K562 (cell line): ENCODE measurements around the gene MYH15. TPM values are rescaled to one million over a fixed set of nuclear protein-coding genes. Genes with fewer than 3 reads are reported as not detected.

Experiments used
- ATAC-seq: fragments of 200-7000 bp; cut with Tn5 transposase; 3 replicates; pipeline ENCODE4 v1.9.1; 2020; ENCODE audit warnings: moderate library complexity
- BruUV-seq: library from RNA; stranded (reverse); fragments of 400-500 nt; replicated peaks from 2 replicates; lab custom pipeline; 2021; lab: Mats Ljungman, UMichigan
- CTCF ChIA-PET: fragments of 300-600 bp; formaldehyde crosslinking; extraction: SDS; loops from one replicate; lab custom pipeline; 2021; ENCODE audit warnings: low intra/inter-chr PET ratio; lab: Yijun Ruan, JAX
- POLR2A ChIA-PET: fragments of 300-600, 350-650 bp; sonication (Branson Sonifier 250); formaldehyde crosslinking; extraction: SDS; loops from one replicate; lab custom pipeline; 2021; ENCODE audit warnings: antibody characterized with exemption, inconsistent platforms; lab: Yijun Ruan, JAX
- DNase-seq, 4 experiments: peaks; one replicate each; pipeline versions ENCODE4 v3.0.0 to v3.0.0-alpha.2; 2011 to 2018; ENCODE audit warnings: low spot score in 3 of 4, mixed read lengths in 3 of 4; ENCODE audit errors: extremely low read depth in 1 of 4
- FAIRE-seq: peaks from 2 replicates; lab custom pipeline; 2011; peaks lifted over from hg19 to GRCh38; lab: Jason Lieb, UNC
- H2AFZ ChIP-seq: 2 replicates; pipeline ENCODE4 v1.6.0; 2011; ENCODE audit warnings: low read depth, low read length, control low read depth, inconsistent platforms
- H3K27ac ChIP-seq: fragments of 200-600 bp; 3 replicates; pipeline ENCODE4 v1.8.0; 2011; ENCODE audit warnings: low read depth, mild to moderate bottlenecking, control low read depth, inconsistent platforms, low read length, moderate library complexity, mixed read lengths; ENCODE audit errors: extremely low read depth
- H3K27me3 ChIP-seq, 2 experiments: fragments of 300-600 bp in 1 of 2; 2 replicates in 1 of 2; 3 replicates in 1 of 2; pipeline versions ENCODE4 v1.6.0 to v1.8.0; 2011; ENCODE audit warnings: inconsistent platforms in 2 of 2, low read length in 2 of 2, mild to moderate bottlenecking in 1 of 2, mixed read lengths in 1 of 2, moderate library complexity in 1 of 2; ENCODE audit not compliant: control insufficient read depth in 2 of 2, insufficient read depth in 2 of 2
- H3K36me3 ChIP-seq: fragments of 300-600 bp; 3 replicates; pipeline ENCODE4 v1.8.0; 2011; ENCODE audit warnings: mild to moderate bottlenecking, low read length, inconsistent platforms; ENCODE audit not compliant: control insufficient read depth, insufficient read depth
- H3K4me1 ChIP-seq, 2 experiments: fragments of 200-600 bp in 1 of 2; replicated peaks in 1 of 2; 2 replicates in 1 of 2; 3 replicates in 1 of 2; pipeline versions ENCODE4 v1.5.1 to v1.8.0; 2011; ENCODE audit warnings: inconsistent platforms in 2 of 2, low read length in 2 of 2, mild to moderate bottlenecking in 1 of 2, mixed read lengths in 1 of 2, moderate library complexity in 1 of 2; ENCODE audit not compliant: control insufficient read depth in 2 of 2, insufficient read depth in 2 of 2
- H3K4me2 ChIP-seq: 2 replicates; pipeline ENCODE4 v1.6.1; 2011; ENCODE audit warnings: low read length, control low read depth, inconsistent platforms, mixed read lengths; ENCODE audit not compliant: insufficient read depth
- H3K4me3 ChIP-seq: fragments of 200-600 bp; sonication (generic), shearing (Covaris generic); 2 replicates; pipeline ENCODE4 v1.5.1; 2016; ENCODE audit warnings: control low read depth, inconsistent platforms
- H3K79me2 ChIP-seq: fragments of 200-600 bp; 3 replicates; pipeline ENCODE4 v1.8.0; 2011; ENCODE audit warnings: low read length, inconsistent platforms; ENCODE audit not compliant: control insufficient read depth, insufficient read depth
- H3K9ac ChIP-seq, 2 experiments: 2 replicates each; pipeline versions ENCODE4 v1.6.0 to v1.6.1; 2011; ENCODE audit warnings: low read depth in 2 of 2, low read length in 2 of 2, control low read depth in 1 of 2, inconsistent platforms in 1 of 2, mild to moderate bottlenecking in 1 of 2, mixed read lengths in 1 of 2; ENCODE audit not compliant: insufficient read depth in 1 of 2
- H3K9me1 ChIP-seq: one replicate; pipeline ENCODE4 v1.6.0; 2011; ENCODE audit warnings: inconsistent platforms, mild to moderate bottlenecking, low read length, moderate library complexity; ENCODE audit not compliant: control insufficient read depth, insufficient read depth
- H3K9me3 ChIP-seq: replicated peaks from 2 replicates; pipeline ENCODE4 v1.5.1; 2011; ENCODE audit warnings: low read depth, low read length, inconsistent platforms; ENCODE audit not compliant: control insufficient read depth, insufficient read depth
- H4K20me1 ChIP-seq: replicated peaks from 2 replicates; pipeline ENCODE4 v1.6.1; 2011; ENCODE audit warnings: low read length, inconsistent platforms, mixed read lengths; ENCODE audit not compliant: control insufficient read depth, insufficient read depth
- EZH2 ChIP-seq: IDR thresholded peaks from 2 replicates; pipeline ENCODE4 v1.6.1; 2012; ENCODE audit warnings: low read depth, mild to moderate bottlenecking, inconsistent platforms, low read length, borderline replicate concordance
- KHSRP ChIP-seq: fragments of 450-650 bp; IDR thresholded peaks from 2 replicates; pipeline ENCODE4 v1.6.1; 2017
- MAZ ChIP-seq, 2 experiments: fragments of 450-650 bp in 1 of 2; sonication (generic) in 1 of 2; formaldehyde crosslinking; IDR thresholded peaks in 1 of 2; conservative IDR thresholded peaks in 1 of 2; 2 replicates each; pipeline versions ENCODE4 v1.4.0 to v1.5.0; 2020; ENCODE audit warnings: mild to moderate bottlenecking in 1 of 2, missing genetic modification reagents in 1 of 2
- PHF20 ChIP-seq: fragments of 450-650 bp; IDR thresholded peaks from 2 replicates; pipeline ENCODE4 v1.6.1; 2018; ENCODE audit not compliant: partially characterized antibody
- RBBP5 ChIP-seq: fragments of 200-600 bp; sonication (generic); IDR thresholded peaks from 2 replicates; pipeline ENCODE4 v1.6.1; 2012; ENCODE audit warnings: borderline replicate concordance, mild to moderate bottlenecking, low read length, control low read depth, inconsistent platforms; ENCODE audit not compliant: insufficient read depth, poor library complexity, severe bottlenecking
- STAT5B ChIP-seq: fragments of 250-450 bp; sonication (Bioruptor Pico); IDR thresholded peaks from 2 replicates; pipeline ENCODE4 v1.8.0; 2021; ENCODE audit warnings: mild to moderate bottlenecking, inconsistent platforms
- TAL1 ChIP-seq: fragments of 450-650 bp; IDR thresholded peaks from 2 replicates; pipeline ENCODE4 v1.6.1; 2016; ENCODE audit warnings: mild to moderate bottlenecking
- TBL1XR1 ChIP-seq, 2 experiments: IDR thresholded peaks; 2 replicates each; pipeline ENCODE4 v1.6.1; 2012; ENCODE audit warnings: improper control_type of control experiment in 2 of 2, low read length in 2 of 2, mild to moderate bottlenecking in 1 of 2
- ZNF316 ChIP-seq: fragments of 450-650 bp; IDR thresholded peaks from 2 replicates; pipeline ENCODE4 v1.6.1; 2016
- ZNF354B ChIP-seq: fragments of 250-450 bp; sonication (Bioruptor Pico); IDR thresholded peaks from 2 replicates; pipeline ENCODE4 v1.4.0; 2020
- WGBS: fragments of 100-300 bp; shearing (Covaris generic); methylation state at CpG from one replicate; pipeline ENCODE4 v1.1.6; 2016; ENCODE audit warnings: low coverage, mixed read lengths; ENCODE audit not compliant: insufficient coverage; ENCODE audit errors: missing lambda C conversion rate; 5-methylcytosine and 5-hydroxymethylcytosine counted together
- in situ Hi-C: fragments of 300-500 bp; cut with MboI; formaldehyde crosslinking; loops from 4 replicates; pipeline ENCODE4 v1.15.0; 2018; ENCODE audit warnings: inconsistent platforms, mixed read lengths
- intact Hi-C: fragments of 100-400 bp; cut with micrococcal nuclease; formaldehyde crosslinking; loops from 2 replicates; pipeline ENCODE4 v1.14.2; 2022
- polyA plus RNA-seq, 8 experiments: library from polyadenylated mRNA; depleted of rRNA in 4 of 8; stranded (reverse) in 5 of 8; unstranded in 3 of 8; fragments of >200 nt; fragmentation: Nextera tagmentation in 2 of 8; fragmentation: Illumina TruSeq in 1 of 8; extraction: Ambion mirVana in 2 of 8; extraction: Trizol in 1 of 8; gene quantifications; 2 replicates each; pipeline versions ENCODE4 v1.2.1 to v1.2.3, GENCODE V29; 2011 to 2014; ENCODE audit warnings: inconsistent platforms in 1 of 8, missing spikeins in 1 of 8
- total RNA-seq, 7 experiments: library from RNA; depleted of rRNA in 6 of 7; stranded (reverse); fragments of >200 nt in 6 of 7; fragmentation: Illumina TruSeq in 2 of 7; extraction: Trizol in 2 of 7; gene quantifications; 2 replicates each; pipeline versions ENCODE4 v1.2.1 to v1.2.3, GENCODE V29; 2011 to 2021; ENCODE audit warnings: low replicate concordance in 1 of 7
- TF ChIP-seq, protein P1 (sequence below): fragments of 450-650 bp; conservative IDR thresholded peaks from 2 replicates; pipeline ENCODE4 v1.6.1; 2016; ENCODE audit warnings: missing genetic modification characterization, low read depth, mild to moderate bottlenecking, missing compliant biosample characterization, moderate library complexity
- TF ChIP-seq, protein P2 (sequence below): fragments of 450-650 bp; IDR thresholded peaks from 2 replicates; pipeline ENCODE4 v1.6.1; 2016; ENCODE audit warnings: missing biosample characterization, missing genetic modification characterization

Gene MYH15
- total and polyA plus RNA-seq, 9 of the 15 experiments (the other 6 are each of a cell fraction or from before 2014, with no cell fraction given) = 0.03 to 0.29 (median 0.12) TPM

DNA sequence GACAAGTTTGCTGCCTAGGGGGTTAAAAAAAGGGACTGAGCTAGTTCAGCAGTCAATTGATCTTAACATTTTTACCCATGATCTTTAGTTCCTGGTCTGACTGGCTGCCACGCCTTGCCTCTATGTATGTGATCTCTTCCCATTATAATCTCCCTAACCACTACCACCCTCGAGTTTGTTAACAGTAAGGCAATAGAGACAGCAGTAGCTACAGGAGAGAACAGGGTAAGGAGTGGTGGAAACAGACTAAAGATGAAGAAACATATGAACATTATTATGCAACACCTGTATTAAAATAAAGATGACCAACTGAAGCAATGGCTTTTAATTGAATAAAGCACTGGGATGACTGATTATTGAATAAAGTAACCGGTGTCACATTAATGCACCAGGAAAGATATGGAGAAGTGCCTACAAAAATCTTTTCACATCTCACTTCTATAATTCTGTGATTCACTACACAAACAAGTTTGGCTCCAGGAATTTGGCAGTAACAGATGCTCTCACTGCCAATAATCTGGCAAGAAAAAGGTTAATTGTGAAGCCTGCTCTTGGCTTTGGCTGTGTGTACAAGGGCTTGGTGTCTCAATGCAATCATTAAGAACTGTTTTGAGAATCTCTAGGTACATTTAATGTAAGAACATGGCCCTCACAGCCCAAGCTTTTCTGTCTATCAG, 118.3 kb downstream of the MYH15 start:
- no peaks in the 10 kb centered on the region for H4K20me1 ChIP-seq
- no peaks in the 10 kb centered on the region for H3K9me1 ChIP-seq
- no peak for FAIRE-seq
- BruUV-seq = no TSS peak
- ChIA-PET CTCF (no interaction called here), POLR2A (no interaction called here)
- WGBS = 3% methylated on average over 3 of the region's 3 CpGs
- TF ChIP-seq ZNF316 (no peak), EZH2 (no peak), ZNF354B (CRISPR knock-in tag) (no peak), TAL1 (no peak), TBL1XR1 (IDR thresholded peaks at IDR 0.05; ENCODE audit: low read length in 2 of 2) (no peak), KHSRP (no peak), STAT5B (no peak), RBBP5 (no peak), MAZ (CRISPR knock-in tag; conservative IDR thresholded peaks at IDR 0.05 in 1 of 2, IDR thresholded peaks at IDR 0.05 in 1 of 2) (no peak), PHF20 (no peak)
- TF ChIP-seq, protein P1, sequence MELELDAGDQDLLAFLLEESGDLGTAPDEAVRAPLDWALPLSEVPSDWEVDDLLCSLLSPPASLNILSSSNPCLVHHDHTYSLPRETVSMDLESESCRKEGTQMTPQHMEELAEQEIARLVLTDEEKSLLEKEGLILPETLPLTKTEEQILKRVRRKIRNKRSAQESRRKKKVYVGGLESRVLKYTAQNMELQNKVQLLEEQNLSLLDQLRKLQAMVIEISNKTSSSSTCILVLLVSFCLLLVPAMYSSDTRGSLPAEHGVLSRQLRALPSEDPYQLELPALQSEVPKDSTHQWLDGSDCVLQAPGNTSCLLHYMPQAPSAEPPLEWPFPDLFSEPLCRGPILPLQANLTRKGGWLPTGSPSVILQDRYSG (tag) = no peak
- TF ChIP-seq, protein P2, sequence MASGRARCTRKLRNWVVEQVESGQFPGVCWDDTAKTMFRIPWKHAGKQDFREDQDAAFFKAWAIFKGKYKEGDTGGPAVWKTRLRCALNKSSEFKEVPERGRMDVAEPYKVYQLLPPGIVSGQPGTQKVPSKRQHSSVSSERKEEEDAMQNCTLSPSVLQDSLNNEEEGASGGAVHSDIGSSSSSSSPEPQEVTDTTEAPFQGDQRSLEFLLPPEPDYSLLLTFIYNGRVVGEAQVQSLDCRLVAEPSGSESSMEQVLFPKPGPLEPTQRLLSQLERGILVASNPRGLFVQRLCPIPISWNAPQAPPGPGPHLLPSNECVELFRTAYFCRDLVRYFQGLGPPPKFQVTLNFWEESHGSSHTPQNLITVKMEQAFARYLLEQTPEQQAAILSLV = no peak
- no peak overlapping the region for H3K9ac ChIP-seq
- ATAC-seq = no peak
- H3K4me3 ChIP-seq = no peak overlapping the region
- H3K27ac ChIP-seq = no peak overlapping the region
- H3K9me3 ChIP-seq = no peaks in the 10 kb centered on the region
- H3K4me1 ChIP-seq = no peaks in the 10 kb centered on the region
- no peaks in the 10 kb centered on the region; a peak in 2 of 5 replicates for H3K27me3 ChIP-seq
- H3K4me2 ChIP-seq = no peak overlapping the region
- intact Hi-C loops (no loop called here), in situ Hi-C loops (no loop called here)
- no peak overlapping the region for H2AFZ ChIP-seq
- DNase-seq = no peak
- no peaks in the 10 kb centered on the region for H3K36me3 ChIP-seq
- H3K79me2 ChIP-seq = no peaks in the 10 kb centered on the region
